GM12801 (cell line): ENCODE measurements around the gene PCNX2.

Experiments
- CTCF ChIP-seq: IDR thresholded peaks from one replicate; pipeline ENCODE4 v1.5.1; 2011; ENCODE audit warnings: control low read depth; ENCODE audit not compliant: insufficient read length; ENCODE audit errors: extremely low read depth

Gene PCNX2

GRCh38 chr1:233336554-233337456, 41.3 kb upstream of the PCNX2 start:
- no peak for TF ChIP-seq CTCF

DNA sequence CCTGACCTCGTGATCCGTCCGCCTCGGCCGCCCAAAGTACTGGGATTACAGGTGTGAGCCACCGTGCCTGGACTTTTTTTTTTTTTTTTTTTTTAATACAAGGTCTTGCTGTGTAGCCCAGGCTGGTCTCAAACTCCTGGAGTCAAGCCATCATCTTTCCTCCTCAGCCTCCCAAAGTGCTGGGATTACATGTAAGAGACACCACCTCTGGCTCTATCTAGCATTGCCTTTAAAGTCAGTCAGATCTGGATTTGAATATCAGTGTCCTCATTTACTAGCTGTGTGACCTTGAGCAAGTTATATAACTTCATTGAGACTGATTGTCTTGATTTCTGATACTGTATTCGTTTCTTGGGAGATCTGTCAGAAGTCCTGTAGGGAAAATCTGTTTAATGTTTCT, 38.6 kb upstream of the PCNX2 start:
- TF ChIP-seq CTCF = no peak

- TF ChIP-seq CTCF = no peak
Measured at GRCh38 chr1:233333086-233333485, 37.6 kb upstream of the PCNX2 start.

GRCh38 chr1:233331676-233332519, 36.4 kb upstream of the PCNX2 start:
- no peak for TF ChIP-seq CTCF

DNA sequence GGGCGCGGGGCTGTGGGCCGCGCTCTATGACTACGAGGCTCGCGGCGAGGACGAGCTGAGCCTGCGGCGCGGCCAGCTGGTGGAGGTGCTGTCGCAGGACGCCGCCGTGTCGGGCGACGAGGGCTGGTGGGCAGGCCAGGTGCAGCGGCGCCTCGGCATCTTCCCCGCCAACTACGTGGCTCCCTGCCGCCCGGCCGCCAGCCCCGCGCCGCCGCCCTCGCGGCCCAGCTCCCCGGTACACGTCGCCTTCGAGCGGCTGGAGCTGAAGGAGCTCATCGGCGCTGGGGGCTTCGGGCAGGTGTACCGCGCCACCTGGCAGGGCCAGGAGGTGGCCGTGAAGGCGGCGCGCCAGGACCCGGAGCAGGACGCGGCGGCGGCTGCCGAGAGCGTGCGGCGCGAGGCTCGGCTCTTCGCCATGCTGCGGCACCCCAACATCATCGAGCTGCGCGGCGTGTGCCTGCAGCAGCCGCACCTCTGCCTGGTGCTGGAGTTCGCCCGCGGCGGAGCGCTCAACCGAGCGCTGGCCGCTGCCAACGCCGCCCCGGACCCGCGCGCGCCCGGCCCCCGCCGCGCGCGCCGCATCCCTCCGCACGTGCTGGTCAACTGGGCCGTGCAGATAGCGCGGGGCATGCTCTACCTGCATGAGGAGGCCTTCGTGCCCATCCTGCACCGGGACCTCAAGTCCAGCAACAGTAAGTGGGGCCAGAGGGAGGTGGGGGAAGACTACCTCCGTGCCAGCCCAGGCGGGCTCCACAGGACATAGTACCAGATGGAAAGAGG, 32.8 kb upstream of the PCNX2 start:
- TF ChIP-seq CTCF = no peak

DNA sequence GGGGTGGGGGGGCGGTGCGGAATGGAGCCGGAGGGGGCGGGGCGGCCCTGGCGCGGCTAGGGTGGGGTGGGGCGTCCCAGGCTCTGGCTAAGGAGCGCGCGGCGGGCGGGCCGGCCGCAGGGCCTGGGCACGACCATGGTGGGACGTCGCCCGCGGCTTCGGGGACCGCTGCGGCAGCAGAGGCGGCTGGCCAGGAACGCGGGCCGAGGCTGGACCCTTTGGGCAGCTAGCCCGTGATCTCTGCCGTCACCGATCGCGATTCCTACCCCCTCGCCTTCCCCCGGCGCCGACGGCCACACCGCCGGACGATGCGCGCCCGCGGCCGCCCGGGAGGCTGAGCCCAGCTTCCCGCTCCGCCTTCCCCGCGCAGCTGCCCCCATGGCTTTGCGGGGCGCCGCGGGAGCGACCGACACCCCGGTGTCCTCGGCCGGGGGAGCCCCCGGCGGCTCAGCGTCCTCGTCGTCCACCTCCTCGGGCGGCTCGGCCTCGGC, 32.2 kb upstream of the PCNX2 start, which contains the start of gene MAP3K21:
MAP3K21 (plus strand) TSS at position 74 of the 491 bp plus-strand sequence; CDS start at position 379, 305 bp downstream.
- TF ChIP-seq CTCF = no peak
